Measurements from ENCODE around the gene IFT74. TPM values are rescaled to one million over a fixed set of nuclear protein-coding genes. Genes with fewer than 3 reads are reported as not detected.

Gene IFT74
- total RNA-seq, 3 donors from 2014 or later, result 13.0 to 34.1 (median 21.0) TPM

DNA sequence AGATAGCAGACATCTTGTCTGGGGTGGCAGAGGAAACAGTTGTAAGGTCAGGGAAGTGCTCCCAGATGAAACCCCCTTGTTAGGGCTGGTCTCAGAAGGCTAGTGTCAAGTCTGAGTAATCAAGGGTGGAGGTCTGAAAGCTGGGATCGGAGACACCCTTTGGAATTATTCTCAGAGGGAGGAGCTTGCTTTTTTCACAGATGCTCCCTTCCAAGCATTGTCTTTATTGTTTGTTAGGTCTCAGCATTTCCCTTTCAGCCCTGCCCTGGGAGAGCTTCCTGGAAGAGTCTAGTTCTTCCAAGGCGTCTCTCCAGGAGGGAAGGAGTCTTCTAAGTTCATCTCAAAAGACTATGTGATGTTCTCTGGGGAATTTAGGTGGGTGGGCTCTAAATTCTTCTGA, 156.0 kb downstream of the IFT74 start:
- peak overlapping the region in 1 of 2 donors; percentile 52 for H3K27ac ChIP-seq
- intact Hi-C loops (cut with DNase I; ENCODE audit: low total_unique reads), result no loop called here
- no peak overlapping the region for H3K4me3 ChIP-seq
- no peaks in the 10 kb centered on the region for H3K4me1 ChIP-seq
- no peaks in the 10 kb centered on the region for H3K36me3 ChIP-seq
- no peaks in the 10 kb centered on the region for H3K9me3 ChIP-seq
- no peak for DNase-seq (ENCODE audit: low spot score in 2 of 2)
- TF ChIP-seq POLR2AphosphoS5 (IDR thresholded peaks at IDR 0.05), result no peak
- TF ChIP-seq, protein P1, sequence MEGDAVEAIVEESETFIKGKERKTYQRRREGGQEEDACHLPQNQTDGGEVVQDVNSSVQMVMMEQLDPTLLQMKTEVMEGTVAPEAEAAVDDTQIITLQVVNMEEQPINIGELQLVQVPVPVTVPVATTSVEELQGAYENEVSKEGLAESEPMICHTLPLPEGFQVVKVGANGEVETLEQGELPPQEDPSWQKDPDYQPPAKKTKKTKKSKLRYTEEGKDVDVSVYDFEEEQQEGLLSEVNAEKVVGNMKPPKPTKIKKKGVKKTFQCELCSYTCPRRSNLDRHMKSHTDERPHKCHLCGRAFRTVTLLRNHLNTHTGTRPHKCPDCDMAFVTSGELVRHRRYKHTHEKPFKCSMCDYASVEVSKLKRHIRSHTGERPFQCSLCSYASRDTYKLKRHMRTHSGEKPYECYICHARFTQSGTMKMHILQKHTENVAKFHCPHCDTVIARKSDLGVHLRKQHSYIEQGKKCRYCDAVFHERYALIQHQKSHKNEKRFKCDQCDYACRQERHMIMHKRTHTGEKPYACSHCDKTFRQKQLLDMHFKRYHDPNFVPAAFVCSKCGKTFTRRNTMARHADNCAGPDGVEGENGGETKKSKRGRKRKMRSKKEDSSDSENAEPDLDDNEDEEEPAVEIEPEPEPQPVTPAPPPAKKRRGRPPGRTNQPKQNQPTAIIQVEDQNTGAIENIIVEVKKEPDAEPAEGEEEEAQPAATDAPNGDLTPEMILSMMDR (IDR thresholded peaks at IDR 0.05), result no peak
- H3K27me3 ChIP-seq, result no peaks in the 10 kb centered on the region

Other genes with a start within 250 kb of the IFT74 start
- gene CAAP1, start 63.6 kb upstream of the IFT74 start, total RNA-seq, result 10 to 100 TPM; 12.3 to 26.8 (median 19.7) TPM
- 10 to 100 TPM; 26.2 to 27.4 (median 27.1) TPM for gene PLAA, start 9.2 kb upstream of the IFT74 start, total RNA-seq
- under 1 TPM in 1 of 3 donors, not detected in 2; 0.66 TPM for gene LRRC19, start 49.3 kb downstream of the IFT74 start, total RNA-seq
- gene TEK, start 152.8 kb downstream of the IFT74 start, total RNA-seq, result 10 to 100 TPM in 2 of 3 donors, 1 to 10 TPM in 1; 5.9 to 15.2 (median 14.4) TPM